Measurements from ENCODE around the gene CNBD2. TPM values are rescaled to one million over a fixed set of nuclear protein-coding genes. Genes with fewer than 3 reads are reported as not detected.
"Not testable (repeated sequence)": the region's sequence is repeated elsewhere in the genome, so short reads cannot be mapped to it uniquely, and the experiment has no call there.

CNBD2 gene
- total RNA-seq, 1 donor from 2014 or later = 3.8 TPM

DNA sequence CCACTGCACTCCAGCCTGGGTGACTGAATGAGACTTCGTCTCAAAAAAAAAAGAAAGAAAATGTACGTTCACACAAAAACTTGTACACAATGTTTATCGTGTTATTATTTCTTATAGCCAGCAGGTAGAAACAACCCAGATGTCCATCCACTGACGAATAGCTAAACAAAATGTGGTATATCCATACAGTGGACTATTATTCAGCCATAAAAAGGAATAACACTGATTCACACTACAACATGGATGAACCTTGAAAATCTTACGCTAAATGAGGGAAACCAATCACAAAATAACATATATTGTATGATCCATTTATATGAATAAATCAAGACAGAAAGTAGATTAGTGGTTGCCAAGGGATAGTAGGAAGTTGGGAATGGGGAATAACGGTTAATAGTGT lies 111.1 kb downstream of the CNBD2 start:
- no peak for DNase-seq
- no peak for ATAC-seq (ENCODE audit: poor library complexity)
- intact Hi-C loops (cut with DNase I) = no loop called here

DNA sequence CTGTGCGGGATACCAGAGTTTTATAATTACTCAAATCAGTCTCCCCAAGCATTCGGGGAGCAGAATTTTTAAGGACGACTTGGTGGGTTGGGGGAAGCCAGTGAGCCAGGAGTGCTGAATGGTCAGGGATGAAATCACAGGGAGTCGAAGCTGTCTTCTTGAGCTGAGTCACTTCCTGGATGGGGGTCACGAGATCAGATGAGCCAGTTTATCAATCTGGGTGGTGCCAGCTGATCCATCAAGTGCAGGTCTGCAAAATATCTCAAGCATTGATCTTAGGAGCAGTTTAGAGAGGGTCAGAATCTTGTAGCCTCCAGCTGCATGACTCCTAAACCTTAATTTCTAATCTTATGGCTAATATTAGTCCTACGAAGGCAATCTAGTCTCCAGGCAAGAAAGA lies 111.6 kb downstream of the CNBD2 start:
- intact Hi-C loops (cut with DNase I); ATAC-seq (ENCODE audit: poor library complexity); DNase-seq: not testable (repeated sequence)

Other genes starting within 250 kb of the CNBD2 start
- gene RBM39, start 226.3 kb upstream of the CNBD2 start, total RNA-seq = 134 TPM
- gene PHF20, start 196.6 kb upstream of the CNBD2 start, total RNA-seq = 37.2 TPM
- gene SCAND1, start 14.1 kb upstream of the CNBD2 start, total RNA-seq = 37.9 TPM
- gene EPB41L1, start 186.2 kb downstream of the CNBD2 start, total RNA-seq = 14.8 TPM